ENCODE data around the gene BARHL1.

DNA sequence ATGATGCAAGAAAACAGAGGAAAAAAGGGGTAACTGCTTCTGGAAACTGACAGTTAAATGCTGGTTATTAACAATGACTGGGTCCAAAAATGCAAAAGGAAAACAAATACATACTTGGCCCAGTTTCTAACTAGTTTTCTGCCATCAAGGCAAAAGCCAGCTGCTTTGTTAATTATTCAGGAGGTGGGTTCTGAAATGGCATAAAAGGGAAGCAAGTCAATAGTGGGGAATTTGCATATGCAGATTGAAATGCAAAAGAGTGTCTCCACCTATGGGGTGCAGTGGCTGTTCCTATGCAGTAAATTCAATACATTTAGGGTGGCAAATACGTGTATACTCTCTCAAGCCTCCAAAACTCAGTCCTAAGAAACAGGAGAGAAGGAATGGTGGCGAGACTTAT, 33.4 kb downstream of the BARHL1 start:
- no peak for TF ChIP-seq POLR2A (IDR thresholded peaks at IDR 0.05; ENCODE audit: low read depth)
- TF ChIP-seq, protein P1, sequence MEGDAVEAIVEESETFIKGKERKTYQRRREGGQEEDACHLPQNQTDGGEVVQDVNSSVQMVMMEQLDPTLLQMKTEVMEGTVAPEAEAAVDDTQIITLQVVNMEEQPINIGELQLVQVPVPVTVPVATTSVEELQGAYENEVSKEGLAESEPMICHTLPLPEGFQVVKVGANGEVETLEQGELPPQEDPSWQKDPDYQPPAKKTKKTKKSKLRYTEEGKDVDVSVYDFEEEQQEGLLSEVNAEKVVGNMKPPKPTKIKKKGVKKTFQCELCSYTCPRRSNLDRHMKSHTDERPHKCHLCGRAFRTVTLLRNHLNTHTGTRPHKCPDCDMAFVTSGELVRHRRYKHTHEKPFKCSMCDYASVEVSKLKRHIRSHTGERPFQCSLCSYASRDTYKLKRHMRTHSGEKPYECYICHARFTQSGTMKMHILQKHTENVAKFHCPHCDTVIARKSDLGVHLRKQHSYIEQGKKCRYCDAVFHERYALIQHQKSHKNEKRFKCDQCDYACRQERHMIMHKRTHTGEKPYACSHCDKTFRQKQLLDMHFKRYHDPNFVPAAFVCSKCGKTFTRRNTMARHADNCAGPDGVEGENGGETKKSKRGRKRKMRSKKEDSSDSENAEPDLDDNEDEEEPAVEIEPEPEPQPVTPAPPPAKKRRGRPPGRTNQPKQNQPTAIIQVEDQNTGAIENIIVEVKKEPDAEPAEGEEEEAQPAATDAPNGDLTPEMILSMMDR (IDR thresholded peaks at IDR 0.05): no peak
- TF ChIP-seq POLR2AphosphoS5 (IDR thresholded peaks at IDR 0.05): no peak
